ENCODE results near the gene FBXO28. TPM values are rescaled to one million over a fixed set of nuclear protein-coding genes. Genes with fewer than 3 reads are reported as not detected.

The FBXO28 gene
- total and polyA plus RNA-seq, 10 of the 15 experiments (the other 5 are each of a cell fraction or from before 2014, with no cell fraction given) = 4.3 to 23.2 (median 18.4) TPM

DNA sequence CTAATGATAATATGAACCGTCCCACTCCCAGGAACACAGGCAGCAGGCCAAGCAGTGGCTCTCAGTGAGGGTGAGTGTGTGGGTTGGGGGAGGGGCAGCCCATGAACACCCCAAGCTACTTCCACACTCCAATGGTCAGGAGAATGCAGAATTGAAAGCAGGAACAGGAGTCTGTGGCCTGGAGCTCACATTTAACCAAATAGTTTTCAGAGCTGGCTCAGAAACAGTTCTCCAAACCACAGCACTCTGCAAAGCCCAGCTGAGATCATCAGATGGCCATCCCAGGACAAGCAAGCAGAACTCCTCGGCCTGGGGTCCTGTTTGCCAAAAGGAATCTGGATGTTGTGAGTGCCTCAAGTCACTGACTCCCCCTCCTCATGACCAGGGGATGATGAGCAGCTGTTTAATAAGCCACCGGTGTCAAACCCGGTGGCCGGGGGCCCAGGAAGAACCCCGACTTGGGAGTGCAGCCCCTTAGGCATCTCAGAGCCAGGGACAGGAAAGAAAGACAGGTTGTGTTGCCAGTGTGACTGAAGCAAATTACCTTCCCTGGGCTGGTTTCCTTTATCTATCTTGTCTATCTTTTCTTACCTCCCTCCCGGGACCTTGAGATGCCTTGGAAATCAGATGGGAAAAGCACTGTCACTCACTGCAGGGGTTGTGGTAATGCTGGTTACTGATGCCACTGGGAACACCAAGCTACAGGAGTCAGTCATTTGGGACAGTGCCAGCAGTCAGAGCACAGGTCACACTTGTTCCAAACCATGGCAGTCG is 89.5 kb downstream of the FBXO28 start (continued):
- peak; percentile 95 for TF ChIP-seq EED (IDR thresholded peaks at IDR 0.05; ENCODE audit: low read depth)
- TF ChIP-seq TCF3 (IDR thresholded peaks at IDR 0.05; ENCODE audit: borderline replicate concordance, insufficient read depth, low read depth, low read length) = 0 out of 2 replicates have a peak, but pooled peaks have one; percentile 30
- TF ChIP-seq RUNX3 (IDR thresholded peaks at IDR 0.05; ENCODE audit: low read length) = peak; percentile 94
- TF ChIP-seq ETV6 (conservative IDR thresholded peaks at IDR 0.05 in 1 of 2, IDR thresholded peaks at IDR 0.05 in 1 of 2; ENCODE audit: borderline replicate concordance in 1 of 2, low read depth in 1 of 2) = 0 out of 4 replicates have a peak, but pooled peaks of 1 of the 2 experiments have one; percentile 12
- peak; percentile 93 for TF ChIP-seq PAX5 (IDR thresholded peaks at IDR 0.05; ENCODE audit: borderline replicate concordance, low read depth, low read length)
- TF ChIP-seq IKZF2 (IDR thresholded peaks at IDR 0.05) = peak; percentile 91 to 92
- TF ChIP-seq NFIC (IDR thresholded peaks at IDR 0.05; ENCODE audit: low read depth, low read length) = peak; percentile 81; the same call in 1 of the 2 replicates
- TF ChIP-seq SP1 (IDR thresholded peaks at IDR 0.05; ENCODE audit: low read depth, low read length) = peak; percentile 20
- no peak for TF ChIP-seq NR2C1 (IDR thresholded peaks at IDR 0.05)
- TF ChIP-seq RFX5 (IDR thresholded peaks at IDR 0.05; ENCODE audit: low read depth, low read length) = no peak
- peak; percentile 94 for TF ChIP-seq SPI1 (IDR thresholded peaks at IDR 0.05; ENCODE audit: borderline replicate concordance, insufficient read depth, low read depth, low read length)
- TF ChIP-seq CHD1 (IDR thresholded peaks at IDR 0.05; ENCODE audit: low read depth, low read length) = no peak
- peak; percentile 58; the same call in 1 of the 2 replicates for TF ChIP-seq BCL11A (IDR thresholded peaks at IDR 0.05; ENCODE audit: low read depth, low read length)
- TF ChIP-seq POLR2AphosphoS5 (IDR thresholded peaks at IDR 0.05; ENCODE audit: low read length) = no peak
- peak; percentile 30; the same call in 1 of the 2 replicates for TF ChIP-seq BACH1 (IDR thresholded peaks at IDR 0.05; ENCODE audit: borderline replicate concordance)
- TF ChIP-seq MTA2 (IDR thresholded peaks at IDR 0.05; ENCODE audit: low read depth) = peak; percentile 57; the same call in 1 of the 2 replicates
- TF ChIP-seq EP300 (IDR thresholded peaks at IDR 0.05; ENCODE audit: borderline replicate concordance in 1 of 2, control insufficient read depth in 1 of 2, low read depth in 2 of 2, low read length in 2 of 2) = peak in 1 of 2 experiments; percentile 79; a peak in 2 of 4 replicates
- TF ChIP-seq PML (IDR thresholded peaks at IDR 0.05; ENCODE audit: low read length) = no peak
- TF ChIP-seq MXI1 (IDR thresholded peaks at IDR 0.05; ENCODE audit: low read depth, low read length) = no peak
- TF ChIP-seq TCF12 (IDR thresholded peaks at IDR 0.05; ENCODE audit: low read depth, low read length) = peak; percentile 42; the same call in 1 of the 2 replicates
- TF ChIP-seq ATF3 (IDR thresholded peaks at IDR 0.05; ENCODE audit: borderline replicate concordance, extremely low read depth, low read depth, low read length) = no peak
- TF ChIP-seq, protein P1, sequence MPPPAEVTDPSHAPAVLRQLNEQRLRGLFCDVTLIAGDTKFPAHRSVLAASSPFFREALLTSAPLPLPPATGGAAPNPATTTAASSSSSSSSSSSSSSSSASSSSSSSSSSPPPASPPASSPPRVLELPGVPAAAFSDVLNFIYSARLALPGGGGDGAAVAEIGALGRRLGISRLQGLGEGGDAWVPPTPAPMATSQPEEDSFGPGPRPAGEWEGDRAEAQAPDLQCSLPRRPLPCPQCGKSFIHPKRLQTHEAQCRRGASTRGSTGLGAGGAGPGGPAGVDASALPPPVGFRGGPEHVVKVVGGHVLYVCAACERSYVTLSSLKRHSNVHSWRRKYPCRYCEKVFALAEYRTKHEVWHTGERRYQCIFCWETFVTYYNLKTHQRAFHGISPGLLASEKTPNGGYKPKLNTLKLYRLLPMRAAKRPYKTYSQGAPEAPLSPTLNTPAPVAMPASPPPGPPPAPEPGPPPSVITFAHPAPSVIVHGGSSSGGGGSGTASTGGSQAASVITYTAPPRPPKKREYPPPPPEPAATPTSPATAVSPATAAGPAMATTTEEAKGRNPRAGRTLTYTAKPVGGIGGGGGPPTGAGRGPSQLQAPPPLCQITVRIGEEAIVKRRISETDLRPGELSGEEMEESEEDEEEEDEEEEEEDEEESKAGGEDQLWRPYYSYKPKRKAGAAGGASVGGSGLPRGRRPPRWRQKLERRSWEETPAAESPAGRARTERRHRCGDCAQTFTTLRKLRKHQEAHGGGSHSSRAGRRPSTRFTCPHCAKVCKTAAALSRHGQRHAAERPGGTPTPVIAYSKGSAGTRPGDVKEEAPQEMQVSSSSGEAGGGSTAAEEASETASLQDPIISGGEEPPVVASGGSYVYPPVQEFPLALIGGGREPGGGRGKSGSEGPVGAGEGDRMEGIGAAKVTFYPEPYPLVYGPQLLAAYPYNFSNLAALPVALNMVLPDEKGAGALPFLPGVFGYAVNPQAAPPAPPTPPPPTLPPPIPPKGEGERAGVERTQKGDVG (CRISPR knock-in tag; IDR thresholded peaks at IDR 0.05) = no peak
- TF ChIP-seq BHLHE40 (IDR thresholded peaks at IDR 0.05; ENCODE audit: borderline replicate concordance in 1 of 2, low read depth in 2 of 2, low read length in 1 of 2) = peak; percentile 57 to 67; a peak in 3 of 4 replicates
- TF ChIP-seq IRF4 (IDR thresholded peaks at IDR 0.05; ENCODE audit: low read depth, low read length) = peak; percentile 79
- peak; percentile 85 for TF ChIP-seq CHD2 (IDR thresholded peaks at IDR 0.05; ENCODE audit: borderline replicate concordance, low read depth, low read length)
- TF ChIP-seq FOXM1 (IDR thresholded peaks at IDR 0.05; ENCODE audit: low read depth, low read length) = peak; percentile 49; the same call in 1 of the 2 replicates
